H1 (cell line): Measurements from ENCODE around the gene PKDREJ.

ENCODE experiments used
- ASH2L ChIP-seq: fragments of 200-600, 300-600 bp; sonication (generic); IDR thresholded peaks from one replicate; pipeline ENCODE4 v1.7.1; 2017; ENCODE audit warnings: low read length
- JUND ChIP-seq: IDR thresholded peaks from 2 replicates; pipeline ENCODE4 v1.6.1; 2011; ENCODE audit warnings: mild to moderate bottlenecking, improper control_type of control experiment, low read length
- KDM5A ChIP-seq: fragments of 200-600 bp; IDR thresholded peaks from 2 replicates; pipeline ENCODE4 v1.7.1; 2012; ENCODE audit warnings: mild to moderate bottlenecking, low read length, inconsistent platforms, mixed read lengths
- POLR2A ChIP-seq, 2 experiments: IDR thresholded peaks; 1 replicate in 1 of 2; 2 replicates in 1 of 2; pipeline ENCODE4 v1.6.1; 2011; ENCODE audit warnings: low read depth in 2 of 2, low read length in 2 of 2, mild to moderate bottlenecking in 2 of 2; ENCODE audit errors: control extremely low read depth in 1 of 2
- POU5F1 ChIP-seq: IDR thresholded peaks from 2 replicates; pipeline ENCODE4 v1.6.1; 2011; ENCODE audit warnings: low read depth, mild to moderate bottlenecking, low read length, moderate library complexity
- TAF7 ChIP-seq: optimal IDR thresholded peaks from 2 replicates; pipeline ENCODE3; 2011; ENCODE audit warnings: low read depth, mild to moderate bottlenecking, inconsistent platforms, low read length, moderate library complexity, borderline replicate concordance
- TCF12 ChIP-seq: IDR thresholded peaks from 2 replicates; pipeline ENCODE4 v1.6.1; 2011; ENCODE audit warnings: low read depth, mild to moderate bottlenecking, low read length
- YY1 ChIP-seq: IDR thresholded peaks from 2 replicates; pipeline ENCODE4 v1.6.1; 2011; ENCODE audit warnings: low read depth, mild to moderate bottlenecking, low read length
- ZNF274 ChIP-seq: IDR thresholded peaks from 2 replicates; pipeline ENCODE4 v1.7.0; 2012; ENCODE audit warnings: low read length, borderline replicate concordance; ENCODE audit errors: extremely low read depth
- TF ChIP-seq, protein P1 (sequence below), 3 experiments: IDR thresholded peaks; 1 replicate in 2 of 3; 2 replicates in 1 of 3; pipeline versions ENCODE4 v1.5.1 to v1.6.1; 2011; ENCODE audit warnings: low read length in 3 of 3, mild to moderate bottlenecking in 3 of 3, inconsistent platforms in 2 of 3, low read depth in 1 of 3, moderate library complexity in 1 of 3; ENCODE audit not compliant: insufficient read depth in 1 of 3; ENCODE audit errors: control extremely low read depth in 1 of 3
- TF ChIP-seq, protein P2 (sequence below): IDR thresholded peaks from 2 replicates; pipeline ENCODE4 v1.6.1; 2011; ENCODE audit warnings: low read length, improper control_type of control experiment

DNA sequence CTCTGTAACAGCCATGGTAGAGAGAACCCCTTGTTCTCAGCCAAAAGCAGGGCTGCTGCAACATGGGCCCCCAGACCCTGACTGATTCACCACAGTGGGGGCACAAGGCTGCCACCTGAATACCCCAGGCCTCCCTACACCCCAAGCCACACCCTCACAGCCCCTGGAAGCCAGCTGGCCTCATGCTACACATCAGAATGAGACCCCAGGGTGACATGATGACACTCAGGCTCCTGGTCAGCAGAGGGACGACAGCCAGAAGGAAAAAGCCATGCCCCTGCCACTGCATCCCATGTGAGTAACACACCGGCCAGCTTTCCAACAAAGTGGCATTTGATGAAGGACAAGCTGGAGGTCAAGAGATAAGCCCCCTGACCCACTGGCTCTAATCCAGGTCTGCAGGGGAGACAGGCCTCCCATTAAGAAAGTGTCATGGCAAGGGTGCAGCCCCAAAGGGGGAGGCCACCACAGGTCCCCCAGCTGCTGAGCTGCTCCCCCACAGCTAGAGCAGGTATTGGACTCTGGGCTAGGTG, 15.6 kb downstream of the PKDREJ start:
- TF ChIP-seq ZNF274 (no peak), ASH2L (no peak), POLR2A (IDR thresholded peaks at IDR 0.05; ENCODE audit: control extremely low read depth in 1 of 2, low read depth in 2 of 2, low read length in 2 of 2) (no peak), POU5F1 (no peak), YY1 (no peak), TCF12 (no peak), KDM5A (no peak), TAF7 (no peak), JUND (no peak)
- TF ChIP-seq, protein P1, sequence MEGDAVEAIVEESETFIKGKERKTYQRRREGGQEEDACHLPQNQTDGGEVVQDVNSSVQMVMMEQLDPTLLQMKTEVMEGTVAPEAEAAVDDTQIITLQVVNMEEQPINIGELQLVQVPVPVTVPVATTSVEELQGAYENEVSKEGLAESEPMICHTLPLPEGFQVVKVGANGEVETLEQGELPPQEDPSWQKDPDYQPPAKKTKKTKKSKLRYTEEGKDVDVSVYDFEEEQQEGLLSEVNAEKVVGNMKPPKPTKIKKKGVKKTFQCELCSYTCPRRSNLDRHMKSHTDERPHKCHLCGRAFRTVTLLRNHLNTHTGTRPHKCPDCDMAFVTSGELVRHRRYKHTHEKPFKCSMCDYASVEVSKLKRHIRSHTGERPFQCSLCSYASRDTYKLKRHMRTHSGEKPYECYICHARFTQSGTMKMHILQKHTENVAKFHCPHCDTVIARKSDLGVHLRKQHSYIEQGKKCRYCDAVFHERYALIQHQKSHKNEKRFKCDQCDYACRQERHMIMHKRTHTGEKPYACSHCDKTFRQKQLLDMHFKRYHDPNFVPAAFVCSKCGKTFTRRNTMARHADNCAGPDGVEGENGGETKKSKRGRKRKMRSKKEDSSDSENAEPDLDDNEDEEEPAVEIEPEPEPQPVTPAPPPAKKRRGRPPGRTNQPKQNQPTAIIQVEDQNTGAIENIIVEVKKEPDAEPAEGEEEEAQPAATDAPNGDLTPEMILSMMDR (IDR thresholded peaks at IDR 0.05; ENCODE audit: control extremely low read depth in 1 of 3, insufficient read depth in 1 of 3, low read depth in 1 of 3, low read length in 3 of 3) = no peak
- TF ChIP-seq, protein P2, sequence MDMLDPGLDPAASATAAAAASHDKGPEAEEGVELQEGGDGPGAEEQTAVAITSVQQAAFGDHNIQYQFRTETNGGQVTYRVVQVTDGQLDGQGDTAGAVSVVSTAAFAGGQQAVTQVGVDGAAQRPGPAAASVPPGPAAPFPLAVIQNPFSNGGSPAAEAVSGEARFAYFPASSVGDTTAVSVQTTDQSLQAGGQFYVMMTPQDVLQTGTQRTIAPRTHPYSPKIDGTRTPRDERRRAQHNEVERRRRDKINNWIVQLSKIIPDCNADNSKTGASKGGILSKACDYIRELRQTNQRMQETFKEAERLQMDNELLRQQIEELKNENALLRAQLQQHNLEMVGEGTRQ = no peak
